OCI-LY1 (cell line): ENCODE measurements around the gene CELA2B.

Source experiments
- CTCF ChIP-seq: fragments of 200-600 bp; sonication (generic), shearing (Covaris generic); IDR thresholded peaks from 2 replicates; pipeline ENCODE4 v1.5.1; 2017; ENCODE audit warnings: mild to moderate bottlenecking, antibody characterized with exemption, low read length, moderate library complexity, mixed read lengths
- EZH2 ChIP-seq: fragments of 200-600 bp; sonication (generic), shearing (Covaris generic); IDR thresholded peaks from 2 replicates; pipeline ENCODE4 v1.8.0; 2017; ENCODE audit warnings: borderline replicate concordance, mixed run types, mild to moderate bottlenecking, antibody characterized with exemption, low read length, moderate library complexity, mixed read lengths

DNA sequence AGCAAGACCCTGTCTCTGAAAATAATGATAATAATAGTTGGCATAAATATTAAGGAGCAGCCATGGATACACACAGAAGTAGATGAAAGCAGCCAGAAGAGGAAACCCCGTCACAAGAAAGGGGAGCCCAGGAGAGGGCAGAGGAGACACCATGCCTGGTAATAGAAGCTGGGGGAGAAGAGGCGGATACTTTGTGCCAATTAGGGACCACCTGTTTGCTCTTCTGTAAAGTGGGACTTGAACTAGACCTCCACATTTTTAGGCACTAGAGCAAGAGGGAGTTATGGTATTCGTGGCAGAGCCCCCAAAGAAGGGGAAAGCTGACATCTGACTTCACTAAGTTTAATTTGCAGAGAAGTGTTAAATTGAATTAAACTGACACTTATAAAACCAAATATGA, 12.5 kb downstream of the CELA2B start:
- TF ChIP-seq EZH2, result no peak
- TF ChIP-seq CTCF, result no peak
